GM23248 (cell line): ENCODE data around the gene RAB22A.

Source experiments
- EZH2 ChIP-seq: fragments of 200-600 bp; sonication (generic); IDR thresholded peaks from 2 replicates; pipeline ENCODE4 v1.6.1; 2018; ENCODE audit warnings: antibody characterized with exemption, mild to moderate bottlenecking; ENCODE audit not compliant: insufficient read depth, poor library complexity, severe bottlenecking
- EZH2phosphoT487 ChIP-seq: fragments of 200-600 bp; sonication (generic); IDR thresholded peaks from 2 replicates; pipeline ENCODE4 v1.6.1; 2018; ENCODE audit warnings: antibody characterized with exemption, moderate library complexity, mild to moderate bottlenecking, low read depth; ENCODE audit not compliant: insufficient read depth

- TF ChIP-seq EZH2phosphoT487 (no peak), EZH2 (no peak)
These were observed 81.1 kb downstream of the RAB22A start for GRCh38 chr20:58390659-58391035.
